ELR (cell line): ENCODE data around the gene CEP57L1.
"Not testable (repeated sequence)": the region's sequence is repeated elsewhere in the genome, so short reads cannot be mapped to it uniquely, and the experiment has no call there.

ENCODE experiments used
- DNase-seq: peaks from one replicate; pipeline ENCODE4 v3.0.0-alpha.2; 2015; ENCODE audit warnings: low read depth

The CEP57L1 gene

DNA sequence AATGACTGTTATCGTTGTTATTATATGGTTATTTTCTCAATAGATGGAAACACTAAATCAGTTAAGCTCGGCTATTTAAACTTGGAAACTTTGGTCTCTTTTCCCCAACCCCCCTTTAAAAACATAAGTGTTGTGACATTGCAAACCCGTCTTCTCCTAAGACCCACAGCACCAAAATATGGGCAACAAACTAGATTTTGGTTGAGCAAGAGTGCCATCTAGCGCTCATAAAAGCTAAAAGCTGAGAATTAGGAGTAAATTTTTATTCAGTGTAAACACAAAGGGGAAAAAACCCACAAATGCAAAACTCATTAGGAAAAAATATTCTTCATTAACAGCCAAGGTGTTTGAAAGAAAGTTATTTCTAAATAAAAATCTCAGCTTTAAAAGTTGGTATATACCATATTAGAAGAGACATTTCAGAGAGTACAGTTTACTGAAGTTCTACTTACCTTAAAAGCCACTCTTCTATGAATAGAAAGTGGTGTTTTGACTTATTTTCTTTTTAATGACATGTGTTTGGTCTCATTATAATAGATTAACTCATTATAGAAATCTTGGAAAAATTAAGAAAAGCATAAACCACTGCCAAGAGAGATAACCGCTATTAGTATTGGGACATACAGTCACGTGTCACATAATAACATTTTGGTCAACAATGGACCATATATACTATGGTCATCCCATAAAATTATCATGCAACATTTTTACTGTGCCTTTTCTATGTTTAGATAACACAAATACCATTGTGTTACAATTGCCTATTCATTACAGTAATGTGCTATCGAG lies 21.8 kb upstream of the CEP57L1 start:
- DNase-seq, result peak; percentile 75

DNA sequence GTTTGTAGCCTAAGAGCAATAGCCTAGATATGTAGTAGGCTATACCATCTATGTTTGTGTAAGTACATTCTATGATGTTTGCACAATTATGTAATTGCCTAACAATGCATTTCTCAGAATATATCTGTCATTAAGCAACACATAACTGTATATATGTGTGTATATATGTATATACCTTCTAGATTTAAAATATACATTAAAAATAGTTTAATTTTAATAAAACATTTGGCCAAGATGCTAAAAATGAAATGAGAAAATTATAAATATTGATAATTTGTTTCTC lies 21.2 kb upstream of the CEP57L1 start:
- DNase-seq, result no peak

DNA sequence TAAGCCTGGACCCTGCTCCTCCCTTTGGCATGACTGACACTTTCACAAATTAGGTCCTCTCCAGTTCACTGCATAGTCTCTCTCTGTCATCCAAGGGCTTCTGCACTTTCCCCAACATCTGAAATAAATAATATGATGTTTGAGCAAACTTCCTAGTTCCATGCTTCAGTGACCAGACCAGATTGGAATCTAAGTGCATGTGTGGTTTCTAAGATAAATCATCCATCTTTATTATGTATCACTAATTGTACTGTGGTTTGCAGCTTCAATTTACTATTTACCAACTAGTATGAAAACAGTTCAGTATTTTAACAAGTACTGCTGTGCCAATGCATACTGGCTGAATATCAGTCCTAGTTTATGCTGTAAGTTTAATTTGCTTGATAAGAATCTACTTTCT lies 19.4 kb upstream of the CEP57L1 start:
- DNase-seq, result peak; percentile 23

DNA sequence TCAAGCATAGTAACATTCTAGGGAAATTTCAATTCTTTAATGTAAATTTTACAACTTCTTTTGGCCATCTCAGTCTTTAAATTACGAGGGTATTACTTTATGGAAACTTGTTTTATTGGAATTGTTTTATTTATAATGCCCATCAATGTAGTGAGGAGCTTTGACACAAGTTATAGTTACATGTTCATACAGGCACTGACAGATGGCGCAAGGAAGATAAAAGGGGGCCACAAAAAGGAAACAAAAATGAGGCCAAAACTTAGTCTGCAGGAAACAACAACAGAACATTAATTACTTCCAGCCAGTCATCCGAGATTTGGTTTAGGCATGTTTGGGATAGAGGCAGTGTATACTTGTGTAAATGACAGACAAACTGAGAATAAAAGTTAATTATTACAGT lies 18.9 kb upstream of the CEP57L1 start:
- no peak for DNase-seq

DNA sequence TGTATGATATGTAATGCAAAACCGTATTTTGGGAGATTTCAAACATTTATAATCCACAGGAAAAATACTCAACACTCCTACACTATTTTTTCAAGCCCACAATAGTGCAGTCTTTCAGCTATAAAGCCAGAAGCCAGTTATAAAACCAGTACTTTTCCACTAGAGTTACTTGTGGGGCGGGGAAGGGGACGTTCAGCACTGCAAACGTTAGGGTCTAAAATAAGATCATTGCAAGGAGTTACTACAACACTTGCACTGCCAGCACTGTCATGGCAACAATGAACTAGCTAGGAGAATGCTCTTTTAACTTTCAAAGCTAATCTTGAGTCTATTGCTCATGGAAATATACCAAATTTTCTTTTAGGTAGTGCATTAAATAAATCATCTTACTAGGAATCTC lies 15.3 kb upstream of the CEP57L1 start:
- no peak for DNase-seq

DNA sequence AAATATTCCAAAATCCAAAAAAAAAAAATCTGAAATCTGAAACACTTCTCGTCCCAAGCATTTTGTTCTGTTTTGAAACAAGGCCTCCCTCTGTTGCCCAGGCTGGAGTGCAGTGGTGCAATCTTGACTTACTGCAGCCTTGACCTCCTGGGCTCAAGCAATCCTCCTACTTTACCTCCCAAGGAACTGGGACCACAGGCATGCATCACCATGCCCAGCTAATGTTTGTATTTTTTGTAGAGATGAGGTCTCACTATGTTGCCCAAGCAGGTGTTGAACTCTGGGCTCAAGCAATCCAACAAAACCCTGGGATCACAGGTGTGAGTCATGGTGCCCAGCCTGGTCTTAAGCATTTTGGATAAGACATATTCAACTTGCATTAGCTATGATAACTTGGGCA lies 14.3 kb upstream of the CEP57L1 start:
- no peak for DNase-seq

DNA sequence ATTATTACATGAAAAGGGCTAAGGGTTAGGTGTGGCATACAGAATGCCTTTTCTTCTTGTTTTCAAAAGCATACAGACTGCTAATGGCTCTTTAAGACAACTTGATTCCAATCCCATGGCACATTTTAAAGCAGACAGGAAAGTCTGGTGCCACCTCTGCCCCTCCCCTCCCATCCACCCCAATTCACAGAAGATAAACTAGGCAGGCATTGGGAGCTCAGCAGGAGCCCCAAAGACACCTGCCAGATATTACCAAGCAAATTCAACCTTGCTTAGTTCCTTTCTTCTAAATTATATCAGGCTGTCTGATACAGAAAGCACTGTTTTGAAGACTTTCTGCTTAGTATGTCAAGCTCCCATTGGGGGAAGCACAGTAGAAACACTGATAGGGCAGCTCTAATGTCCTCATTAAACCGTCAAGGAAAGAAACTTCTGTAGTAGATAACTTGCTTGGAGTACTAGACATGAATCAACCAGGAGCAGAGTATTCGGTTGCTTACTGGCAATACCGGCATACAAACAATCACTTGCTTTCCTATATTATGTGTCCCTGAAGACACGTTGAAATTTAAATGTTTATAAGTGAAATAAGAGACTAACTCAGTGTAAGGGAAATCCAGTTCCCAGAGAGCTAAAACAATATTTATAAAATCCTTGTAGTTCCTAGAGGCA lies 13.7 kb upstream of the CEP57L1 start:
- no peak for DNase-seq

DNA sequence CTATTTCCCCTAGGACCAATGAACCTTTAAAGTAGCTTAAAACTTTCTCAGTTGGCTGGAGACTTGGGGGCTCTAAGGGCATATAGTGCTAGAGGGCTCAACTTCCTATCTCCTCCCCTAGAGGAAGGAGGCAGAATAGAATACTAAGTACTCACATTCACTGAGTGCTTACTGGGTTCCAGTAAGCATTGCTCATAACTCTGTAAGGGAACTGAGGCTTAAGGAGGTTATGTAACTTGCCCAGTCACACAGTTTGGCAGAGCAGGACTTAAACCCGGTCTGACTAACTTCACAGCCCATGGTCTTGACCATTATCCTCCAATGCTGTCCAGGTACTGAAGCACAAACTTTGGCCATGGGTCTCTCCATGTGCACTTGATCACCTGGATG lies 13.1 kb upstream of the CEP57L1 start:
- DNase-seq, result peak; percentile 68

DNA sequence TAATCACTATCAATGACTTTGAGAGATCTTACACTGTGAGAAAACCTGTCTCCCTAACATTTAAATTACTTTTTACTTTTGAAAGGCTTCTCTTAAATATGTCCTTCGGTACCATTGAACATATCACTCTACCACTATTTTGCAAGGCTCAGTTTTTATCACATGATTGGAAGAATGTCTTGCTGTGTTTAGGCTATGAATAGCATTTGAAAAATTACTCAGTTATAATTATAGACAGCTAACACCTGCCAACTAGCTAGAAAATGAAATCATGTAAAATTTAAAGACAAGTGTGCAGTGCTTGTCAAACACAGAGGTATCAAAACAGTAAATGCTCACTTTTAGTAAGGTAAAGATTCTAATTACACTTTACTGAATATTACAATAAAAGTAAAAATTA lies 11.7 kb upstream of the CEP57L1 start:
- no peak for DNase-seq

DNA sequence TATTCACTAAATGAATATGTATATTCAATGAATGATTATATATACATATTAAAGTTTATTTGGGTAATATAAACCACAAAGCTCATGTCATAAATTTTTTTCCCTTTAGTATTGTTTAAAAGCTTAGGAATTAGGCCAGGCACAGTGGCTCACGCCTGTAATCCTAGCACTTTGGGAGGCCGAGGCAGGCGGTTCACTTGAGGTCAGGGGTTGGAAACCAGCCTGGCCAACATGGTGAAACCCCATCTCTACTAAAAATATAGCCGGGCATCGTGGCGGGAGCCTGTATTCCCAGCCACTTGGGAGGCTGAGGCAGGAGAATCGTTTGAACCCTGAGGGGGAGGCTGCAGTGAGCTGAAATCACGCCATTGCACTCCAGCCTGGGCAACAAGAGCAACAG lies 11.2 kb upstream of the CEP57L1 start:
- not testable (repeated sequence) for DNase-seq

DNA sequence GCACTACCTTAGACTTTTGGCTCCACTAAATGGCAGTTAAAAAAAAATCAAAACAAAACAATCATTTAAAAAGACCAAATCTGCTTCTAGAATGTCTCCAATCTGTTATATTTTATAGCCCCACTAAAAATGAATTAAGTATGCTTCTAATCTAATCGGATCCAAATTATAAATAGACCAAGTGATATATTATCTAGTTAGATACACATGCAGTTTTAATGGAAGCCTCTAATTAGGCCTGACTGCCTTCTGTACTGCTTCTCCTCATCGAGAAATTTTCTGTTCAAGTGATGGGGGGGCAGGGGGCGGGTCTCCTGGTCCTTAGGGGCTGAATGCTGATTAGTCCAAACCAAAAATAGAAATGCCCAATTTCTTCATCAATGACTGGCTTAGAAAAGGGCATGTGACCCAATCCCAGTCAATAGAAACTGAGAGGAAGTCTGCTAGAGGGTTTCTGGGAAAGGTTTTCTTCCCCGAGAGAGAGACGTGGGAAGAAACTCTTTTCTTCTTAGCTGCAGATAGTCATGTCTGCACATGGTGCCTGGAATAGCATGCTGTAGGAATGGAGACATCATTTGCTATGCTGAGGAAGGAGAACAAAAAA lies 7.5 kb upstream of the CEP57L1 start:
- no peak for DNase-seq

DNA sequence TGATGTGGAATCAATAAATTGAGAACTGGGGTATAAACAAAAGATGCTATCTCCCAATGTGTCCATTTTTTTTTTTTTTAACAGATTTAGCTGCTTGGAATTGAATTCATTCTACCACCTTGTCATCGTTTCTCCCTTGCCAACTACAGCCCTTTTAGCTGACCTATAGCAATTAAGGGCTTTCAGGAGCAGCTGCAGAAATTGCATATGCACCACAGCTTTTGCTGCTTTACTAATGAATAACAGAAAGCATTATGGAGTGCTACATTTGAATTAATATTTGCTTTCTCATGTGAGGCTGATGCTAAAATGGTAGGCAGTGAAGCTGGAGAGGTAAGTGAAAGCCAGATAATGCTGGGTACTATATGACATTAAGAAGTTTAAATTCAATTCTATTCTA lies 6.3 kb upstream of the CEP57L1 start:
- no peak for DNase-seq

DNA sequence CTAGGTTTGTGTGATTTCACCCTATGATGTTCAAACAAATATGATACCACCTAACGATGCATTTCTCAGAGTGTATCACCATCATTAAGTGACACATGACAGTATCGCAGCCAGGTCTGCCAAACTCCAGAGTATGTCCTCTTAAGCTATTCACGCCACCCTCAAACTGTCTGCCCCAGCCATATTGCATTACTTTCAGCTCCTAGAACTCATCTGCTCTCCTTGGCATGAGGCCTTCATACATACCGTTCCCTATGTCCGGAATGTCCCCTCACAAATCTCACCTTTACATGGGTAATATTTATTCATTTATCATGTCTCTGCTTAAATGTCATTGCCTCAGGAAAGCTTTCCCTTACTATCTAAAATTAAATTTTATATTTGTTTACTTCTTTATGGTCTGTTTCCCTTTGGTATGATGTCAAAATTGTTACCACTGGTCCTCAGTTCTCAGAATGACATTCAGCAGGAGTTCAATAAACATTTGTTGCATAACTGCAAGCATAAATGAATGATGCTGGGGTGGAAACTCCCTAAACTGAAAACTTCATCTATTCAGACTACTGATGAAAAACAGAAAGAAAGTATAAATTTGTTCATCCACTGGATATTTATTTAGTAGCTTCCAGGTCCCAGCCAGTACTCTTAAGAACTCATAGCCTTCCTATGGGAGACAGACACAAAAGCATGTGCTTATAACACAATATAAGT lies 3.8 kb upstream of the CEP57L1 start:
- DNase-seq, result no peak

DNA sequence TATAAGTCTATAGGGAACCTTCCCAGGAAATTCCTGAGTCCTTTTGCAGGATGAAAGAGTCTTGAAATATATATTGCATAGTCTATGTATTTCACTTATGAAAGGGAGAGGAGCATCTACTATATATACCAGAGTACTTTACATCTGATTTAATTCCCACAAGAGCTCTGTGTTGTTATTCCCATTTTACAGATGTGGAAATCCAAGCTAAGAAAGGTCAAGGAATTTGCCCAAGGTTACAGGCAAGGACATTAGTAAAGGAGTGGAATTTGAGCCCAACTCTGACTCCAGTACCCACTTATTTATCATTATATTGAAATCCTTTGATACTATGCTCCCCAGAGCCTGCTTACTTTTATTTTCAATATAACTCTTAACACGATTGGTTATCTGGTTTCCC lies 3.2 kb upstream of the CEP57L1 start:
- no peak for DNase-seq

DNA sequence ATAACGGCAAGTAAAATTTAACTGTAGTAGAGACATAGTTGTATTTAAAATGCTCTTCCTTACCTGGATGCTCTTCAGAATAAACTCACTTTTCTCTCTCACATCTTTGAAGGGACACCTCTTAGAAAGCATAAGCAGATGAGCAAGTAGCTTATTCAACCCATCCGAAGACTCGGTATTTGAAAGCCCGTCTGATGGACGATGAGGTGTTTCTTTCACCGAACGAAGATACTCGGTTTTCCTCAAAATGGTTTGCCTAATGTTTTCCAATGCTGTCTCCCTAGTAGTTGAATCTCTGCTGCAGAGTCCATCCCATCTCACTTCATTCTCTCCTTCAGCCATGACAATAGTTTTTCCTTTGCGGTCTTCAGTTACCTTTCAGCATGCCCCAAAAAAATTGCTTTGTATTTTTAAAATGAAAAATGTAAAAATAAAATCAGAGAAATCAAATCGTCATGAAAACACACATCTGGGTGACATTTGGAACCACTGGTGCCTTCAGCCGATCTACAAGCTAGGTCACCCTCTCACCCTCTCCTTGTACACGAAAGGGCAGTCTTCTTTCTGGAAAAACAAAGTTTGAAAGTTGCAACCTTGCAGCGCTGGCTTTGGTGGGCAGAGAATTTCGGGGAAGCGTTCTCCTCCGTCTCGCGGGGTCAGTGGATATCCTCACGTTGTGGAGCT lies 1.4 kb upstream of the CEP57L1 start:
- DNase-seq, result peak; percentile 48

DNA sequence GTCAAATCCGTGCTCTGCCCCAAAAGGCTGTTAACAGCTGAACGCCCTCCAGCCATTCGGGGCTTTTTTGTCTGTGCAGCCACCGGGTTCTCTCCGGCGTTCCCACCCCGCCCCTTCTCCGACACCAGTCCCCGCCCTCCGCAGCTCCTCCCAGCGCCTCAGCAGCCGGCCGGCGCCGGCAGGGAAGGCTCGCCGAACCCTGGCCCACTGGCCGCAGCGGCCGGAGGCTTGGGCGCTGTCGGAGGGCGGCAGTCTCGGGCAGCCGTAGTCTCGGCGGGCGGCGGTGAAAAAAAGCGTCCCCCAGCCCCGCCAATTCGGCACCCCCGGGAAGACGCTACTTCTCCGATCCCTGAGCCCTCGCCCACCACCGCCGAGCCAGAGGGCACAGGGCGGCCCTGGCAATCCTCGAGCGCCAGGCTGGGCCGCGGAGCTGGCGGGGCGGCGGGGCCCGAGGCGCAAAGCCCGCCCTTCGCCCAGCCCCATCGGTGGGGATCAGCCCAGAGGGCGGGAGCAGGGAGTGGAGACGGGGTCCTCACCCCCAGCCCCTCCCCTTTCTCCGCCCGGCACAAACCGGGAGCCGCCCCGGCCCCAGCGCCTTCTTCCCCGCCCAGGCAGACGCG lies 781 bp upstream of the CEP57L1 start, which contains the start of gene SESN1:
SESN1 (minus strand) TSS at position 431 of the 620 bp plus-strand sequence. CDS start 773 bp downstream, outside the sequence.
- peak; percentile 97 for DNase-seq

DNA sequence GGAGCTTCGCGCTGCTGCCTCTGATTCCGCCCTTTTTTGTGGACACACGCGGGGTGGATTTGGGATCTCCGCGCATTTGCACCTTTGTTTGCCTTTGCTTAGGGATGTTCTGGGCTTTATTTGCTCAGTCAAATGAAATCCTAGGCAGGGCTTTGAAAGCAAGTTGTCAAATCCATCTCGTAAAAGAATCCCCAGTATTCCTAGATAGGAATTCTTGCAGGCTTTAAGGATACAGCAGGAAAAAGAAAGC lies 453 bp downstream of the CEP57L1 start:
- no peak for DNase-seq

DNA sequence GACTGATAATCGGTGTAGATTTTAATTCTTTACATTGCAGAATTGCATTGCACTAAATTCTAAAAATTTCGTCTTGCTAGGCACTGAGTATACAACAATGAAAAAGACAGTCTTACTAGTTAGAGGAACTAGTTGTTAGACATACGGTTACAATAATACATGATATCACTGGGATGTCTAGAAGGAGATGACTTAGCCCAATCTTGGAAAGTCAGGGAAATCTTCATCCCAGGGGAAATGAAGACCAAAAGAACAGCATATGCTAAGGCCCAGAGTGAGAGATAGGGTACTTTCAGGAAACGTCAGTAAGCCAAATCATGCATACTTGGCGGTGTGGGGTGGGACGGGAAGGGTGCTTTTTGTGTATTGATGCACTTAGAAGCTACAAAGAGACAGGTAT lies 901 bp downstream of the CEP57L1 start:
- DNase-seq, result no peak

DNA sequence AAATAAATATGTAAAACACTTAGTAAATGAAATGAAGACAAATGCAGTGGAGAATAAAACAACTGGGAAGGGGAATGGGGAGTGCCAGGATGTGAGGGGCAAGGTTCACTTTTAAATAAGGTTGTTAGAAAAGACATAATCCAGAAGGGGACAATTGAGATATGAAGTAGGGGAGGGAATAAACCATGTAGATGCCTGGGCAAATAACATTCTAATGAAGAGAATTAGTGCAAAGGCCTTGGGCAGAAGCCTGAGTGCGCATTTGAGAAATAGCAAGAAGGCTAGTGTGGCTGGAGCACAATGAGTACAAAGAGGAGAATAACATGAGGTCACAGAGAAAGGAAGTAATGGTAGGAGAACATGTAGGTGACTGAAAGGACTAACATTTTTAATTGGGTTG lies 2.4 kb downstream of the CEP57L1 start:
- DNase-seq, result no peak

DNA sequence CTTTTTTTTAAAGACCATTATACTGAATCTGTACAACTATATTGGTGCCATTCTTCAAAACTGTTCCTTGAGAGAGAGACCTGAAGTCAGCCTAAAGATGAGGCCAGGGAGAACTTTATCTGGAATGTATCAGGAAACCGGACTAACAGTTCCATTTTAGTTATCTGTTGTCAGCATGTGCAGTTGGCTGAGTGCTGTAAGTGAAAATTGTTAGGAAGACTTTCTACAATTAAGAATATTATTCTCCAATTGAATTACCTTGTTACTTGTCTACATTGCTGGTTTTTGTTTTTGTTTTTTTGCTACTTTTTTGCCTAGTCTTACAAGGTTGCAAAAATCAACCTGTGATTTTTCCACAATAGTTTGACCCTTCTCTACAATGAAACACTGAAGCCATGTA lies 7.5 kb downstream of the CEP57L1 start:
- no peak for DNase-seq

DNA sequence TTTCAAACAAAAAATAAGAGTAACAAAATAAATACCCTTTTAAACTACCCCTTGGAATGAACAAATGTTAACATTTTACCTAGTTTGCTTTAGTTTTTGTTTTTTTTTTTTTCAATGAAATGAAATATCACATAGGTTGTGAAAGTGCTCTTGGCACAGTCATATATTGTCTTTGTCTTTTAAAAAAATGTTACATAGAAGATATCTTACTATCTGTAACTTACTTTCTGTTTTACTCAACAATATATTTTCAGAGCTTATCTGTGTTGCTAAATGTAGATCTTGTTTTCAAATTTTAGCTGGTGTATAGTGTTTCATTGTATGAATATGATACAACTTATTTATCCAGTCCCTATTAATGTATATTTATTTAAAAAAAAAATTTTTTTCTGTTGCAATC lies 8.6 kb downstream of the CEP57L1 start:
- DNase-seq, result no peak

DNA sequence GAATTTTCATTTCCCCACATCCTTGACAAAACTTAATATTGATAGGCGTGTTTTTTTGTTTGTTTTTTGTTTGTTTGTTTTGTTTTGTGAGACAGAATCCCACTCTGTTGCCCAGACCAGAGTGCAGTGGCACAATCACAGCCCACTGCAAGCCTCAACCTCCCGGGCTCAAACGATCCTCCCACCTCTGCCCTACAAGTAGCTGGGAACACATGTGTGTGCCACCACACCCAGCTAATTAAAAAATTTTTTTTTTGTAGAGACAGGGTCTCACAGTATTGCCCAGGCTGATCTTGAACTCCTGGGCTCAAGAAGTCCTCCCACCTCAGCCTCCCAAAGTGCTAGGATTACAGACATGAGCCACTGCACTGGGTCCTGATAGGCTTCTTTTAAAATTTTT lies 9.2 kb downstream of the CEP57L1 start:
- no peak for DNase-seq
